Measurements from ENCODE around the gene ATXN7L2. TPM values are rescaled to one million over a fixed set of nuclear protein-coding genes. Genes with fewer than 3 reads are reported as not detected.

Gene ATXN7L2
- total and polyA plus RNA-seq, 10 of the 15 experiments (the other 5 are each of a cell fraction or from before 2014, with no cell fraction given): 0.27 to 7.4 (median 4.9) TPM

DNA sequence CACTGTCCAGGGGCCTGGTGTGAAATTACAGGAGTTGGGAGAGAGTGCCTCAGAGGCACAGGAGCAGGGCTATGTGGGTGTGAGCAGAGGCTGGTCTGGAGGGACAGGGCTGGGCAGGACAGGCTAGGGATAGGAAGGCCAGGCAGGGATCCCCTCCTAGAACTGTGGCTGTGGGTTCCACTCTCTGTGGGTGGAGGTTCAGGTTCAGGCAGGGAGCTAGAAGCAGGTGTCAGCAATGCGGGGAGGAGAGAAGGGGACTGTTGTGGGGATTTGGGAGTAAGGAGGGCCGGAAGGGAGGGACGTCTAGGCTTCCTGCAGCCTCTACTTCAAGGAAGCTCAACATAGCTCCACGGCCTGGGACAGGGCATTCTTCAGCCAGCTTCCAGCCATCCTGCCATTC lies 47.7 kb downstream of the ATXN7L2 start:
- Histone ChIP-seq H3K36me3 (ENCODE audit: control insufficient read depth in 2 of 2, insufficient read depth in 2 of 2, low read length in 1 of 2) (no peaks in the 10 kb centered on the region), H3K27me3 (replicated peaks in 1 of 2; ENCODE audit: control insufficient read depth in 2 of 2, insufficient read depth in 2 of 2, low read length in 1 of 2) (no peaks in the 10 kb centered on the region), H3K27ac (ENCODE audit: control insufficient read depth, insufficient read depth) (no peak overlapping the region), H2AFZ (ENCODE audit: control insufficient read depth, low read depth, low read length) (no peak overlapping the region), H4K20me1 (ENCODE audit: control insufficient read depth, insufficient read depth) (no peaks in the 10 kb centered on the region), H3K4me1 (ENCODE audit: control insufficient read depth, insufficient read depth, low read length) (peaks cover 24% of the 10 kb centered on the region), H3K9me3 (replicated peaks; ENCODE audit: control insufficient read depth, insufficient read depth, low read length) (no peaks in the 10 kb centered on the region), H3K9ac (ENCODE audit: control insufficient read depth, insufficient read depth, low read length) (no peak overlapping the region), H3K4me3 (no peak overlapping the region), H3K4me2 (ENCODE audit: control insufficient read depth, insufficient read depth) (no peak overlapping the region), H3K79me2 (ENCODE audit: control insufficient read depth, insufficient read depth, low read length) (no peaks in the 10 kb centered on the region)
- no peak for FAIRE-seq
- no peak for DNase-seq (ENCODE audit: low read depth, low spot score)
- WGBS (ENCODE audit: insufficient coverage, insufficient replicate concordance, low lambda C conversion rate, missing lambda C conversion rate): 60% methylated on average over 4 of the region's 4 CpGs
- RAD21 ChIA-PET (ENCODE audit: unreplicated experiment): interaction anchor here (0.8 to 10.3 kb wide), 23 partner anchors 11 to 453 kb away, joined by 3 to 422 read pairs (median 7); partner anchors contain the start of genes AHCYL1, AMIGO1, ATXN7L2 and CYB561D1
- POLR2A ChIA-PET: interaction anchor here (1.3 to 4.4 kb wide), 5 partner anchors 34 to 47 kb away, joined by 4 to 26 read pairs (median 10); partner anchors contain the start of genes ATXN7L2 and CYB561D1
- TF ChIP-seq TARDBP (IDR thresholded peaks at IDR 0.05; ENCODE audit: borderline replicate concordance): no peak
- no peak for TF ChIP-seq POLR2AphosphoS2 (IDR thresholded peaks at IDR 0.05; ENCODE audit: low read depth, low read length)
- no peak for TF ChIP-seq NR2F1 (conservative IDR thresholded peaks at IDR 0.05)
- no peak for TF ChIP-seq FOXK2 (IDR thresholded peaks at IDR 0.05)
- TF ChIP-seq CEBPB (IDR thresholded peaks at IDR 0.05; ENCODE audit: borderline replicate concordance in 1 of 2, low read depth in 2 of 2, low read length in 2 of 2): no peak
- TF ChIP-seq NFYA (IDR thresholded peaks at IDR 0.05; ENCODE audit: borderline replicate concordance, low read depth, low read length): no peak
- TF ChIP-seq CHD1 (IDR thresholded peaks at IDR 0.05; ENCODE audit: low read depth, low read length): no peak
- TF ChIP-seq, protein P1, sequence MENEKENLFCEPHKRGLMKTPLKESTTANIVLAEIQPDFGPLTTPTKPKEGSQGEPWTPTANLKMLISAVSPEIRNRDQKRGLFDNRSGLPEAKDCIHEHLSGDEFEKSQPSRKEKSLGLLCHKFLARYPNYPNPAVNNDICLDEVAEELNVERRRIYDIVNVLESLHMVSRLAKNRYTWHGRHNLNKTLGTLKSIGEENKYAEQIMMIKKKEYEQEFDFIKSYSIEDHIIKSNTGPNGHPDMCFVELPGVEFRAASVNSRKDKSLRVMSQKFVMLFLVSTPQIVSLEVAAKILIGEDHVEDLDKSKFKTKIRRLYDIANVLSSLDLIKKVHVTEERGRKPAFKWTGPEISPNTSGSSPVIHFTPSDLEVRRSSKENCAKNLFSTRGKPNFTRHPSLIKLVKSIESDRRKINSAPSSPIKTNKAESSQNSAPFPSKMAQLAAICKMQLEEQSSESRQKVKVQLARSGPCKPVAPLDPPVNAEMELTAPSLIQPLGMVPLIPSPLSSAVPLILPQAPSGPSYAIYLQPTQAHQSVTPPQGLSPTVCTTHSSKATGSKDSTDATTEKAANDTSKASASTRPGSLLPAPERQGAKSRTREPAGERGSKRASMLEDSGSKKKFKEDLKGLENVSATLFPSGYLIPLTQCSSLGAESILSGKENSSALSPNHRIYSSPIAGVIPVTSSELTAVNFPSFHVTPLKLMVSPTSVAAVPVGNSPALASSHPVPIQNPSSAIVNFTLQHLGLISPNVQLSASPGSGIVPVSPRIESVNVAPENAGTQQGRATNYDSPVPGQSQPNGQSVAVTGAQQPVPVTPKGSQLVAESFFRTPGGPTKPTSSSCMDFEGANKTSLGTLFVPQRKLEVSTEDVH (IDR thresholded peaks at IDR 0.05; ENCODE audit: low read depth, partially characterized antibody): no peak
- no peak for TF ChIP-seq NFIC (IDR thresholded peaks at IDR 0.05; ENCODE audit: low read depth, low read length)
- no peak for TF ChIP-seq SIN3A (IDR thresholded peaks at IDR 0.05; ENCODE audit: low read depth, low read length)
- TF ChIP-seq SIX5 (IDR thresholded peaks at IDR 0.05; ENCODE audit: low read depth, low read length, severe bottlenecking): no peak
- TF ChIP-seq, protein P2, sequence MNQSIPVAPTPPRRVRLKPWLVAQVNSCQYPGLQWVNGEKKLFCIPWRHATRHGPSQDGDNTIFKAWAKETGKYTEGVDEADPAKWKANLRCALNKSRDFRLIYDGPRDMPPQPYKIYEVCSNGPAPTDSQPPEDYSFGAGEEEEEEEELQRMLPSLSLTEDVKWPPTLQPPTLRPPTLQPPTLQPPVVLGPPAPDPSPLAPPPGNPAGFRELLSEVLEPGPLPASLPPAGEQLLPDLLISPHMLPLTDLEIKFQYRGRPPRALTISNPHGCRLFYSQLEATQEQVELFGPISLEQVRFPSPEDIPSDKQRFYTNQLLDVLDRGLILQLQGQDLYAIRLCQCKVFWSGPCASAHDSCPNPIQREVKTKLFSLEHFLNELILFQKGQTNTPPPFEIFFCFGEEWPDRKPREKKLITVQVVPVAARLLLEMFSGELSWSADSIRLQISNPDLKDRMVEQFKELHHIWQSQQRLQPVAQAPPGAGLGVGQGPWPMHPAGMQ (IDR thresholded peaks at IDR 0.05; ENCODE audit: borderline replicate concordance): no peak
- TF ChIP-seq SPI1 (IDR thresholded peaks at IDR 0.05; ENCODE audit: borderline replicate concordance, insufficient read depth, low read depth, low read length): no peak
- no peak for TF ChIP-seq YBX1 (IDR thresholded peaks at IDR 0.05)
- TF ChIP-seq SUZ12 (IDR thresholded peaks at IDR 0.05; ENCODE audit: unreplicated experiment): no peak
- TF ChIP-seq SMC3 (IDR thresholded peaks at IDR 0.05; ENCODE audit: borderline replicate concordance, low read length): no peak
- no peak for TF ChIP-seq ESRRA (IDR thresholded peaks at IDR 0.05; ENCODE audit: low read length)
- TF ChIP-seq, protein P3, sequence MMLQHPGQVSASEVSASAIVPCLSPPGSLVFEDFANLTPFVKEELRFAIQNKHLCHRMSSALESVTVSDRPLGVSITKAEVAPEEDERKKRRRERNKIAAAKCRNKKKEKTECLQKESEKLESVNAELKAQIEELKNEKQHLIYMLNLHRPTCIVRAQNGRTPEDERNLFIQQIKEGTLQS (IDR thresholded peaks at IDR 0.05; ENCODE audit: borderline replicate concordance, extremely low read depth, low read depth, low read length): no peak
- ATAC-seq: no peak
- in situ Hi-C loops (cut with MboI) (loop anchor here (5.0 kb wide), 3 partner anchors 39 to 269 kb away; partner anchors contain the start of gene CYB561D1), intact Hi-C loops (cut with micrococcal nuclease; ENCODE audit: unreplicated experiment) (loop anchor here (5.0 kb wide), 1 partner anchor 104 kb away; the partner anchor contains the start of gene PSMA5)
- CTCF ChIA-PET: interaction anchor here (0.6 to 21.3 kb wide), 37 partner anchors 8 to 514 kb away, joined by 3 to 1280 read pairs (median 11); partner anchors contain the start of genes AMIGO1, AMPD2, ATXN7L2 and CYB561D1
- SMC1A ChIA-PET (ENCODE audit: uncharacterized antibody, unreplicated experiment): interaction anchor here (0.8 to 12.8 kb wide), 17 partner anchors 7 to 324 kb away, joined by 3 to 431 read pairs (median 8); partner anchors contain the start of genes AMIGO1, ATXN7L2, CYB561D1 and GNAI3
- BruUV-seq (replicated peaks): no TSS peak

All from GM12878 (cell line).